ENCODE measurements around the gene PRDM10. TPM values are rescaled to one million over a fixed set of nuclear protein-coding genes. Genes with fewer than 3 reads are reported as not detected.

The PRDM10 gene
- total RNA-seq, 1 experiment from 2014 or later: 7.7 TPM

GRCh38 chr11:129985823-129986222 lies 16.8 kb downstream of the PRDM10 start:
- H3K27me3 ChIP-seq (ENCODE audit: insufficient read depth, low read length): no peaks in the 10 kb centered on the region
- no peak overlapping the region for H3K9ac ChIP-seq (ENCODE audit: extremely low read depth, insufficient read length, low read length)
- H3K56ac ChIP-seq (ENCODE audit: insufficient read length, low read depth, low read length): no peak overlapping the region
- H3K4me3 Mint-ChIP-seq: no peak overlapping the region
- H2BK15ac ChIP-seq (ENCODE audit: low read depth, low read length): no peak overlapping the region
- no peak overlapping the region for H4K8ac ChIP-seq (replicated peaks; ENCODE audit: insufficient read length, low read depth, low read length)
- H2BK120ac ChIP-seq (ENCODE audit: low read depth, low read length, poor library complexity, severe bottlenecking): no peak overlapping the region
- H3K27ac ChIP-seq (ENCODE audit: insufficient read length, low read depth, low read length): no peak overlapping the region
- H4K5ac ChIP-seq (ENCODE audit: insufficient read length, low read depth, low read length): no peak overlapping the region
- no peaks in the 10 kb centered on the region for H3K23me2 ChIP-seq (ENCODE audit: insufficient read length, low read depth, low read length, poor library complexity, severe bottlenecking)
- H3K4ac ChIP-seq (ENCODE audit: low read depth, low read length): no peak overlapping the region
- H3K14ac ChIP-seq (ENCODE audit: insufficient read depth, low read length): no peak overlapping the region
- TF ChIP-seq CTCF (conservative IDR thresholded peaks at IDR 0.05): no peak
- no peaks in the 10 kb centered on the region for H3K4me1 ChIP-seq (ENCODE audit: insufficient read depth, low read length)
- no peaks in the 10 kb centered on the region; the same call in 1 of the 2 replicates for H3K79me2 ChIP-seq (ENCODE audit: insufficient read depth, low read length)
- H3T11ph ChIP-seq (ENCODE audit: low read length): no peak overlapping the region
- no peaks in the 10 kb centered on the region for H3K9me3 ChIP-seq (ENCODE audit: control insufficient read depth, low read depth, low read length)
- H3K18ac ChIP-seq (ENCODE audit: insufficient read length, low read depth, low read length): no peak overlapping the region
- H3K36me3 Mint-ChIP-seq (ENCODE audit: insufficient read depth in 1 of 3, low read depth in 3 of 3): peaks cover 6 to 21% (median 10%) of the 10 kb centered on the region in 3 experiments; a peak in 5 of 7 replicates
- H4K91ac ChIP-seq (ENCODE audit: insufficient read length, low read depth, low read length): no peak overlapping the region
- WGBS (ENCODE audit: extremely low coverage, insufficient read length, low lambda C conversion rate): no CpG with 5 or more reads among the region's 3 CpGs
- peaks cover 0 to 6% of the 10 kb centered on the region in 2 experiments; a peak in 1 of 5 replicates for H3K9me3 Mint-ChIP-seq
- H3K4me1 Mint-ChIP-seq: no peaks in the 10 kb centered on the region
- H3K27me3 Mint-ChIP-seq (ENCODE audit: low read depth): no peaks in the 10 kb centered on the region; the same call in 1 of the 2 replicates
- peaks cover 5% of the 10 kb centered on the region for H3K79me1 ChIP-seq (ENCODE audit: insufficient read depth, low read depth, low read length, poor library complexity, severe bottlenecking)
- H2AK5ac ChIP-seq (ENCODE audit: insufficient read length, low read length): no peak overlapping the region
- H4K20me1 ChIP-seq (ENCODE audit: control insufficient read depth, insufficient read depth, insufficient read length): no peaks in the 10 kb centered on the region
- H3K23ac ChIP-seq (ENCODE audit: insufficient read length, low read depth, low read length): no peak overlapping the region
- peak overlapping the region in 2 of 3 experiments; percentile 2 to 87; a peak in 2 of 7 replicates for H3K27ac Mint-ChIP-seq
- no peak overlapping the region for H2BK5ac ChIP-seq (ENCODE audit: insufficient read length, low read length)
- H2BK20ac ChIP-seq (ENCODE audit: low read depth, low read length, poor library complexity, severe bottlenecking): no peak overlapping the region
- no peak overlapping the region for H3K4me2 ChIP-seq (ENCODE audit: insufficient read depth, insufficient read length, low read length)
- H2AFZ ChIP-seq (ENCODE audit: low read length): no peak overlapping the region
- H2BK12ac ChIP-seq (ENCODE audit: insufficient read length, low read depth, low read length): no peak overlapping the region
- no peak for DNase-seq

Measured in H9 (cell line).